Measurements from ENCODE around the gene THG1L.
A peak's percentile ranks its signal among the peaks of the same experiment; 100 is the strongest.

THG1L gene

GRCh38 chr5:157729858-157730257 is 1.4 kb upstream of the THG1L start:
- DNase-seq: no peak

- no peak for DNase-seq
Observed at GRCh38 chr5:157730900-157731271, 334 bp upstream of the THG1L start.

GRCh38 chr5:157732130-157732514 is 902 bp downstream of the THG1L start:
- DNase-seq: no peak

GRCh38 chr5:157732596-157733262 is 1.5 kb downstream of the THG1L start:
- DNase-seq: no peak

GRCh38 chr5:157734436-157734835 is 3.2 kb downstream of the THG1L start:
- no peak for DNase-seq

GRCh38 chr5:157735991-157736390 is 4.8 kb downstream of the THG1L start:
- DNase-seq: no peak

- no peak for DNase-seq
Observed at GRCh38 chr5:157739388-157740228, 8.4 kb downstream of the THG1L start.

- no peak for DNase-seq
Observed at GRCh38 chr5:157740229-157740610, 9.0 kb downstream of the THG1L start.

- DNase-seq: no peak
Observed at GRCh38 chr5:157741131-157741530, 9.9 kb downstream of the THG1L start.

- DNase-seq: peak; percentile 65
Observed at GRCh38 chr5:157743163-157744050, 12.2 kb downstream of the THG1L start, which contains the start of gene LSM11. Gene LSM11, plus strand, starts transcription at chr5:157743712. Its CDS starts 39 bp downstream, at chr5:157743751.

- DNase-seq: no peak
Observed at GRCh38 chr5:157744051-157745011, 13.1 kb downstream of the THG1L start.

- no peak for DNase-seq
Observed at GRCh38 chr5:157745041-157745456, 13.8 kb downstream of the THG1L start.

GRCh38 chr5:157747173-157747740 is 16.0 kb downstream of the THG1L start:
- DNase-seq: no peak

- DNase-seq: no peak
Observed at GRCh38 chr5:157747766-157748700, 16.8 kb downstream of the THG1L start.

- peak; percentile 46 for DNase-seq
Observed at GRCh38 chr5:157748760-157749461, 17.7 kb downstream of the THG1L start.

GRCh38 chr5:157749462-157749799 is 18.2 kb downstream of the THG1L start:
- no peak for DNase-seq

GRCh38 chr5:157750320-157750719 is 19.1 kb downstream of the THG1L start:
- no peak for DNase-seq

- no peak for DNase-seq
Observed at GRCh38 chr5:157756122-157756521, 24.9 kb downstream of the THG1L start.

GRCh38 chr5:157758706-157759105 is 27.5 kb downstream of the THG1L start:
- no peak for DNase-seq

All from amniotic stem cell (primary cell).